Placental pericyte (primary cell): ENCODE measurements around the gene ITGB1BP1. TPM values are rescaled to one million over a fixed set of nuclear protein-coding genes. Genes with fewer than 3 reads are reported as not detected.

Experiments
- total RNA-seq: library from RNA; depleted of rRNA; stranded (reverse); fragments of >200 nt; gene quantifications from 2 replicates; pipeline ENCODE4 v1.2.3, GENCODE V29; 2012

The ITGB1BP1 gene
- total RNA-seq: 19.9 and 39.7 TPM in 2 replicates

GRCh38 chr2:9423100-9423921 lies at the start of gene ITGB1BP1, which contains the start of gene CPSF3:
TSS of gene ITGB1BP1 (minus strand) at chr2:9423528. CDS start at chr2:9418697, 4,831 bp downstream.
TSS of gene CPSF3 (plus strand) at chr2:9423654. CDS start at chr2:9423774, 120 bp downstream.

Other genes starting within 250 kb of the ITGB1BP1 start
- 40.9 and 76.5 TPM in 2 replicates for gene ASAP2, start 216.7 kb downstream of the ITGB1BP1 start, total RNA-seq
- 60.6 and 64.1 TPM in 2 replicates for gene CPSF3, start 126 bp upstream of the ITGB1BP1 start, total RNA-seq
- 48.4 and 54.5 TPM in 2 replicates for gene IAH1, start 51.0 kb upstream of the ITGB1BP1 start, total RNA-seq
- gene ADAM17, start 132.3 kb upstream of the ITGB1BP1 start, total RNA-seq: 42.5 and 148 TPM in 2 replicates
- 294 and 424 TPM in 2 replicates for gene YWHAQ, start 207.5 kb upstream of the ITGB1BP1 start, total RNA-seq